Psoas muscle (tissue), 8 donors: ENCODE data around the gene PER2. TPM values are rescaled to one million over a fixed set of nuclear protein-coding genes. Genes with fewer than 3 reads are reported as not detected.

Experiments
- ATAC-seq, 4 donors: fragments of 200-7000 bp; cut with Tn5 transposase; one replicate each; pipeline ENCODE4 v1.9.1; 2020; ENCODE audit warnings: moderate library complexity in 3 of 4, mild to moderate bottlenecking in 2 of 4
- DNase-seq, 2 donors: peaks; one replicate each; pipeline ENCODE4 v3.0.0-alpha.2; 2020
- H3K27ac ChIP-seq: fragments of 200-600 bp; one replicate; pipeline ENCODE4 v1.8.0; 2022
- H3K27me3 ChIP-seq, 3 donors: fragments of 200-600 bp in 1 of 3; one replicate each; pipeline versions ENCODE4 v1.6.1 to v1.8.0; 2013 to 2022; ENCODE audit warnings: low read length in 2 of 3, mild to moderate bottlenecking in 2 of 3, moderate library complexity in 1 of 3; ENCODE audit not compliant: insufficient read depth in 3 of 3
- H3K36me3 ChIP-seq, 2 donors: fragments of 200-600 bp in 1 of 2; one replicate each; pipeline versions ENCODE4 v1.6.1 to v1.8.0; 2013 to 2022; ENCODE audit warnings: low read depth in 1 of 2, mild to moderate bottlenecking in 1 of 2, moderate library complexity in 1 of 2; ENCODE audit not compliant: insufficient read depth in 1 of 2
- H3K4me1 ChIP-seq: fragments of 200-600 bp; one replicate; pipeline ENCODE4 v1.8.0; 2022
- H3K4me3 ChIP-seq: fragments of 200-600 bp; one replicate; pipeline ENCODE4 v1.8.0; 2022; ENCODE audit warnings: mild to moderate bottlenecking
- H3K9me3 ChIP-seq: fragments of 200-600 bp; one replicate; pipeline ENCODE4 v1.8.0; 2022
- CTCF ChIP-seq: fragments of 200-600 bp; IDR thresholded peaks from one replicate; pipeline ENCODE4 v1.8.0; 2022; ENCODE audit warnings: antibody characterized with exemption
- WGBS, 3 donors: extraction: QIAGEN DNeasy Blood & Tissue Kit; methylation state at CpG; one replicate each; pipeline versions ENCODE4 v1.1.6 to v1.1.7; 2013; 5-methylcytosine and 5-hydroxymethylcytosine counted together
- intact Hi-C, 2 donors: fragments of 100-400 bp; cut with DNase I; formaldehyde crosslinking; loops; one replicate each; pipeline versions ENCODE4 v1.11.0 to v1.14.2; 2022
- polyA plus RNA-seq, 3 donors: library from polyadenylated mRNA; stranded (reverse); fragments of 200-250 nt; gene quantifications; one replicate each; pipeline ENCODE4 v1.2.3, GENCODE V29; 2013
- total RNA-seq, 4 donors: library from RNA; stranded (reverse); fragmentation: NEBNext Ultra II Directional in 2 of 4; extraction: Animal tissue kit (Norgen Biotek cat#: 25700) in 2 of 4; gene quantifications; one replicate each; pipeline versions ENCODE4 v1.2.1 to v1.2.4, GENCODE V29; 2021 to 2023
- donor health status: healthy with polysubstance abuse.
- donor health status: DM: no; HTN: no; CAD: no; lungs with moderate emphysema.
- donor health status: Bipolar disorder and iron deficiency.
- donor health status: healthy.
- donor health status: DM: yes; HTN: yes; CAD: no.
- donor health status: DM: no; HTN: no; CAD: no.
- donor health status: DM: no; HTN: no; CAD: no.
- donor health status: DM: yes; HTN: yes; CAD: no.

PER2 gene
- total and polyA plus RNA-seq, 7 donors, result 1.9 to 20.7 (median 7.8) TPM

- no peak for ATAC-seq
- no peaks in the 10 kb centered on the region for H3K27me3 ChIP-seq
- TF ChIP-seq CTCF, result no peak
- no peaks in the 10 kb centered on the region for H3K9me3 ChIP-seq
- DNase-seq, result no peak
- peaks cover 4 to 21% of the 10 kb centered on the region in 2 donors for H3K36me3 ChIP-seq
- intact Hi-C loops, result loop anchor here in 1 of 2 donors (5.0 kb wide), 1 partner anchor 73 kb away; no protein-coding TSS in a partner anchor
- 87 to 93% (median 89%) methylated on average over 6 of the region's 6 CpGs for WGBS, 3 donors
- peaks cover 24% of the 10 kb centered on the region for H3K4me1 ChIP-seq
- H3K4me3 ChIP-seq, result no peak overlapping the region
- no peak overlapping the region for H3K27ac ChIP-seq
Measured at GRCh38 chr2:238334885-238335284, 46.5 kb upstream of the PER2 start.

GRCh38 chr2:238331916-238332315 is 43.5 kb upstream of the PER2 start:
- ATAC-seq (no peak), DNase-seq (no peak)
- 82 to 90% (median 83%) methylated on average over 5 of the region's 5 CpGs for WGBS, 3 donors
- intact Hi-C loops, result no loop called here
- H3K27ac ChIP-seq, result no peak overlapping the region
- no peaks in the 10 kb centered on the region for H3K9me3 ChIP-seq
- peaks cover 4 to 47% of the 10 kb centered on the region in 2 donors for H3K36me3 ChIP-seq
- no peaks in the 10 kb centered on the region for H3K27me3 ChIP-seq
- no peak for TF ChIP-seq CTCF
- no peak overlapping the region for H3K4me3 ChIP-seq
- H3K4me1 ChIP-seq, result peaks cover 14% of the 10 kb centered on the region

- no peak for DNase-seq
- H3K36me3 ChIP-seq, result peaks cover 4 to 52% of the 10 kb centered on the region in 2 donors
- no peak overlapping the region for H3K4me3 ChIP-seq
- no peaks in the 10 kb centered on the region for H3K9me3 ChIP-seq
- 74 to 82% (median 79%) methylated on average over 9 of the region's 9 CpGs for WGBS, 3 donors
- intact Hi-C loops, result no loop called here
- no peak for ATAC-seq
- no peak for TF ChIP-seq CTCF
- H3K27me3 ChIP-seq, result no peaks in the 10 kb centered on the region
- H3K4me1 ChIP-seq, result no peaks in the 10 kb centered on the region
- no peak overlapping the region for H3K27ac ChIP-seq
Measured at GRCh38 chr2:238330391-238330790, 42.0 kb upstream of the PER2 start.

- H3K27me3 ChIP-seq, result no peaks in the 10 kb centered on the region
- no peak for ATAC-seq
- intact Hi-C loops, result no loop called here
- WGBS, 3 donors, result 97 to 99% (median 98%) methylated on average over 3 of the region's 3 CpGs
- no peak for TF ChIP-seq CTCF
- peaks cover 10% of the 10 kb centered on the region for H3K4me1 ChIP-seq
- no peak overlapping the region for H3K4me3 ChIP-seq
- peaks cover 0 to 41% of the 10 kb centered on the region in 2 donors for H3K36me3 ChIP-seq
- no peak overlapping the region for H3K27ac ChIP-seq
- no peak for DNase-seq
- no peaks in the 10 kb centered on the region for H3K9me3 ChIP-seq
Measured at GRCh38 chr2:238327751-238328150, 39.3 kb upstream of the PER2 start.

- peaks cover 19% of the 10 kb centered on the region for H3K4me1 ChIP-seq
- no peak overlapping the region for H3K4me3 ChIP-seq
- H3K27me3 ChIP-seq, result no peaks in the 10 kb centered on the region
- no peak overlapping the region for H3K27ac ChIP-seq
- no peak for ATAC-seq
- no peak for DNase-seq
- no peak for TF ChIP-seq CTCF
- WGBS, 3 donors, result 78 to 97% (median 80%) methylated on average over 12 of the region's 12 CpGs
- intact Hi-C loops, result no loop called here
- no peaks in the 10 kb centered on the region for H3K9me3 ChIP-seq
- H3K36me3 ChIP-seq, result peaks cover 0 to 41% of the 10 kb centered on the region in 2 donors
Measured at GRCh38 chr2:238326801-238327365, 38.5 kb upstream of the PER2 start.
